ENCODE measurements around the gene PITHD1.
"Not testable (repeated sequence)": the region's sequence is repeated elsewhere in the genome, so short reads cannot be mapped to it uniquely, and the experiment has no call there.

The PITHD1 gene

GRCh38 chr1:23777979-23778814 lies at the start of gene PITHD1:
PITHD1 (plus strand) TSS chr1:23778418; CDS start chr1:23778516, 98 bp downstream.
- DNase-seq: peak; percentile 64

- no peak for DNase-seq
Observed at GRCh38 chr1:23732363-23733224, 45.6 kb upstream of the PITHD1 start.

- DNase-seq: not testable (repeated sequence)
Observed at GRCh38 chr1:23733281-23733680, 44.9 kb upstream of the PITHD1 start.

GRCh38 chr1:23736437-23737134 lies 41.6 kb upstream of the PITHD1 start:
- DNase-seq: no peak

- DNase-seq: no peak
Observed at GRCh38 chr1:23741609-23742008, 36.6 kb upstream of the PITHD1 start.

- no peak for DNase-seq
Observed at GRCh38 chr1:23742670-23743286, 35.4 kb upstream of the PITHD1 start.

GRCh38 chr1:23743287-23744152 lies 34.7 kb upstream of the PITHD1 start, which contains the start of gene ELOA:
ELOA (plus strand) TSS chr1:23743471; CDS start chr1:23743504, 33 bp downstream.
- DNase-seq: no peak

- DNase-seq: no peak
Observed at GRCh38 chr1:23745515-23745914, 32.7 kb upstream of the PITHD1 start.

GRCh38 chr1:23748016-23748415 lies 30.2 kb upstream of the PITHD1 start:
- no peak for DNase-seq

- DNase-seq: no peak
Observed at GRCh38 chr1:23751050-23751814, 27.0 kb upstream of the PITHD1 start.

- DNase-seq: no peak
Observed at GRCh38 chr1:23751815-23752200, 26.4 kb upstream of the PITHD1 start.

- no peak for DNase-seq
Observed at GRCh38 chr1:23752909-23753308, 25.3 kb upstream of the PITHD1 start.

- no peak for DNase-seq
Observed at GRCh38 chr1:23756676-23757075, 21.5 kb upstream of the PITHD1 start.

GRCh38 chr1:23757812-23758211 lies 20.4 kb upstream of the PITHD1 start:
- no peak for DNase-seq

- DNase-seq: no peak
Observed at GRCh38 chr1:23759277-23759676, 18.9 kb upstream of the PITHD1 start.

GRCh38 chr1:23763041-23763577 lies 15.1 kb upstream of the PITHD1 start:
- DNase-seq: no peak

- DNase-seq: no peak
Observed at GRCh38 chr1:23768733-23769132, 9.5 kb upstream of the PITHD1 start.

GRCh38 chr1:23772049-23772853 lies 6.0 kb upstream of the PITHD1 start:
- DNase-seq: peak; percentile 40

- no peak for DNase-seq
Observed at GRCh38 chr1:23772854-23773242, 5.4 kb upstream of the PITHD1 start.
